K562 (cell line): ENCODE data around the gene R3HDM2. TPM values are rescaled to one million over a fixed set of nuclear protein-coding genes. Genes with fewer than 3 reads are reported as not detected.

Experiments used
- ATAC-seq: fragments of 200-7000 bp; cut with Tn5 transposase; 3 replicates; pipeline ENCODE4 v1.9.1; 2020; ENCODE audit warnings: moderate library complexity
- BruUV-seq: library from RNA; stranded (reverse); fragments of 400-500 nt; replicated peaks from 2 replicates; lab custom pipeline; 2021; lab: Mats Ljungman, UMichigan
- CTCF ChIA-PET: fragments of 300-600 bp; formaldehyde crosslinking; extraction: SDS; loops from one replicate; lab custom pipeline; 2021; ENCODE audit warnings: low intra/inter-chr PET ratio; lab: Yijun Ruan, JAX
- POLR2A ChIA-PET: fragments of 300-600, 350-650 bp; sonication (Branson Sonifier 250); formaldehyde crosslinking; extraction: SDS; loops from one replicate; lab custom pipeline; 2021; ENCODE audit warnings: antibody characterized with exemption, inconsistent platforms; lab: Yijun Ruan, JAX
- DNase-seq, 4 experiments: peaks; one replicate each; pipeline versions ENCODE4 v3.0.0 to v3.0.0-alpha.2; 2011 to 2018; ENCODE audit warnings: low spot score in 3 of 4, mixed read lengths in 3 of 4; ENCODE audit errors: extremely low read depth in 1 of 4
- FAIRE-seq: peaks from 2 replicates; lab custom pipeline; 2011; peaks lifted over from hg19 to GRCh38; lab: Jason Lieb, UNC
- H2AFZ ChIP-seq: 2 replicates; pipeline ENCODE4 v1.6.0; 2011; ENCODE audit warnings: low read depth, low read length, control low read depth, inconsistent platforms
- H3K27ac ChIP-seq: fragments of 200-600 bp; 3 replicates; pipeline ENCODE4 v1.8.0; 2011; ENCODE audit warnings: low read depth, mild to moderate bottlenecking, control low read depth, inconsistent platforms, low read length, moderate library complexity, mixed read lengths; ENCODE audit errors: extremely low read depth
- H3K27me3 ChIP-seq, 2 experiments: fragments of 300-600 bp in 1 of 2; 2 replicates in 1 of 2; 3 replicates in 1 of 2; pipeline versions ENCODE4 v1.6.0 to v1.8.0; 2011; ENCODE audit warnings: inconsistent platforms in 2 of 2, low read length in 2 of 2, mild to moderate bottlenecking in 1 of 2, mixed read lengths in 1 of 2, moderate library complexity in 1 of 2; ENCODE audit not compliant: control insufficient read depth in 2 of 2, insufficient read depth in 2 of 2
- H3K36me3 ChIP-seq: fragments of 300-600 bp; 3 replicates; pipeline ENCODE4 v1.8.0; 2011; ENCODE audit warnings: mild to moderate bottlenecking, low read length, inconsistent platforms; ENCODE audit not compliant: control insufficient read depth, insufficient read depth
- H3K4me1 ChIP-seq, 2 experiments: fragments of 200-600 bp in 1 of 2; replicated peaks in 1 of 2; 2 replicates in 1 of 2; 3 replicates in 1 of 2; pipeline versions ENCODE4 v1.5.1 to v1.8.0; 2011; ENCODE audit warnings: inconsistent platforms in 2 of 2, low read length in 2 of 2, mild to moderate bottlenecking in 1 of 2, mixed read lengths in 1 of 2, moderate library complexity in 1 of 2; ENCODE audit not compliant: control insufficient read depth in 2 of 2, insufficient read depth in 2 of 2
- H3K4me2 ChIP-seq: 2 replicates; pipeline ENCODE4 v1.6.1; 2011; ENCODE audit warnings: low read length, control low read depth, inconsistent platforms, mixed read lengths; ENCODE audit not compliant: insufficient read depth
- H3K4me3 ChIP-seq: fragments of 200-600 bp; sonication (generic), shearing (Covaris generic); 2 replicates; pipeline ENCODE4 v1.5.1; 2016; ENCODE audit warnings: control low read depth, inconsistent platforms
- H3K79me2 ChIP-seq: fragments of 200-600 bp; 3 replicates; pipeline ENCODE4 v1.8.0; 2011; ENCODE audit warnings: low read length, inconsistent platforms; ENCODE audit not compliant: control insufficient read depth, insufficient read depth
- H3K9ac ChIP-seq, 2 experiments: 2 replicates each; pipeline versions ENCODE4 v1.6.0 to v1.6.1; 2011; ENCODE audit warnings: low read depth in 2 of 2, low read length in 2 of 2, control low read depth in 1 of 2, inconsistent platforms in 1 of 2, mild to moderate bottlenecking in 1 of 2, mixed read lengths in 1 of 2; ENCODE audit not compliant: insufficient read depth in 1 of 2
- H3K9me1 ChIP-seq: one replicate; pipeline ENCODE4 v1.6.0; 2011; ENCODE audit warnings: inconsistent platforms, mild to moderate bottlenecking, low read length, moderate library complexity; ENCODE audit not compliant: control insufficient read depth, insufficient read depth
- H3K9me3 ChIP-seq: replicated peaks from 2 replicates; pipeline ENCODE4 v1.5.1; 2011; ENCODE audit warnings: low read depth, low read length, inconsistent platforms; ENCODE audit not compliant: control insufficient read depth, insufficient read depth
- H4K20me1 ChIP-seq: replicated peaks from 2 replicates; pipeline ENCODE4 v1.6.1; 2011; ENCODE audit warnings: low read length, inconsistent platforms, mixed read lengths; ENCODE audit not compliant: control insufficient read depth, insufficient read depth
- ATF2 ChIP-seq: sonication (generic); formaldehyde crosslinking; IDR thresholded peaks from 2 replicates; pipeline ENCODE4 v1.8.1; 2022; ENCODE audit warnings: missing genetic modification reagents
- EHMT2 ChIP-seq: fragments of 450-650 bp; IDR thresholded peaks from 2 replicates; pipeline ENCODE4 v1.6.1; 2018; ENCODE audit warnings: antibody characterized with exemption
- ETV6 ChIP-seq, 3 experiments: fragments of 150-350 bp in 1 of 3; sonication (generic) in 1 of 3; formaldehyde crosslinking in 1 of 3; IDR thresholded peaks; 2 replicates each; pipeline versions ENCODE4 v1.6.1 to v1.8.0; 2014 to 2022; ENCODE audit warnings: borderline replicate concordance in 2 of 3, low read depth in 2 of 3, antibody characterized with exemption in 1 of 3, low read length in 1 of 3, mild to moderate bottlenecking in 1 of 3, missing genetic modification reagents in 1 of 3
- GATAD2A ChIP-seq: fragments of 450-650 bp; IDR thresholded peaks from 2 replicates; pipeline ENCODE4 v1.6.1; 2017
- GTF2A2 ChIP-seq: IDR thresholded peaks from 2 replicates; pipeline ENCODE4 v1.6.1; 2016; ENCODE audit warnings: mild to moderate bottlenecking, missing genetic modification characterization, missing compliant biosample characterization
- MCM7 ChIP-seq, 2 experiments: fragments of 450-650 bp; IDR thresholded peaks; 2 replicates each; pipeline ENCODE4 v1.6.1; 2016 to 2018
- NBN ChIP-seq: fragments of 450-650 bp; IDR thresholded peaks from 2 replicates; pipeline ENCODE4 v1.6.1; 2016; ENCODE audit warnings: low read depth, mild to moderate bottlenecking
- PML ChIP-seq: IDR thresholded peaks from 2 replicates; pipeline ENCODE4 v1.6.1; 2012; ENCODE audit warnings: low read length, inconsistent platforms
- SAP30 ChIP-seq: fragments of 200-600 bp; sonication (generic); IDR thresholded peaks from 2 replicates; pipeline ENCODE4 v1.6.1; 2012; ENCODE audit warnings: borderline replicate concordance, low read depth, mild to moderate bottlenecking, moderate library complexity, low read length, control low read depth, inconsistent platforms; ENCODE audit not compliant: insufficient read depth, poor library complexity, severe bottlenecking
- SMAD3 ChIP-seq: fragments of 450-650 bp; formaldehyde crosslinking; conservative IDR thresholded peaks from 2 replicates; pipeline ENCODE4 v1.4.0; 2020; ENCODE audit warnings: mild to moderate bottlenecking
- U2AF1 ChIP-seq: fragments of 200-400 bp; formaldehyde crosslinking; optimal IDR thresholded peaks from 2 replicates; pipeline ENCODE3; 2017; ENCODE audit warnings: mild to moderate bottlenecking, low read depth, low read length, moderate library complexity
- ZC3H11A ChIP-seq: IDR thresholded peaks from 2 replicates; pipeline ENCODE4 v1.6.1; 2012; ENCODE audit warnings: low read depth, low read length, improper control_type of control experiment
- ZNF253 ChIP-seq: fragments of 250-450 bp; sonication (Bioruptor Pico); conservative IDR thresholded peaks from 2 replicates; pipeline ENCODE4 v1.6.1; 2021; ENCODE audit warnings: mild to moderate bottlenecking
- ZNF316 ChIP-seq: fragments of 450-650 bp; IDR thresholded peaks from 2 replicates; pipeline ENCODE4 v1.6.1; 2016
- ZNF655 ChIP-seq: fragments of 250-450 bp; sonication (Bioruptor Pico); IDR thresholded peaks from 2 replicates; pipeline ENCODE4 v1.5.0; 2021
- ZNF668 ChIP-seq: fragments of 250-450 bp; sonication (Bioruptor Pico); IDR thresholded peaks from 2 replicates; pipeline ENCODE4 v1.8.0; 2022; ENCODE audit warnings: mild to moderate bottlenecking, inconsistent platforms
- WGBS: fragments of 100-300 bp; shearing (Covaris generic); methylation state at CpG from one replicate; pipeline ENCODE4 v1.1.6; 2016; ENCODE audit warnings: low coverage, mixed read lengths; ENCODE audit not compliant: insufficient coverage; ENCODE audit errors: missing lambda C conversion rate; 5-methylcytosine and 5-hydroxymethylcytosine counted together
- in situ Hi-C: fragments of 300-500 bp; cut with MboI; formaldehyde crosslinking; loops from 4 replicates; pipeline ENCODE4 v1.15.0; 2018; ENCODE audit warnings: inconsistent platforms, mixed read lengths
- intact Hi-C: fragments of 100-400 bp; cut with micrococcal nuclease; formaldehyde crosslinking; loops from 2 replicates; pipeline ENCODE4 v1.14.2; 2022
- polyA plus RNA-seq, 8 experiments: library from polyadenylated mRNA; depleted of rRNA in 4 of 8; stranded (reverse) in 5 of 8; unstranded in 3 of 8; fragments of >200 nt; fragmentation: Nextera tagmentation in 2 of 8; fragmentation: Illumina TruSeq in 1 of 8; extraction: Ambion mirVana in 2 of 8; extraction: Trizol in 1 of 8; gene quantifications; 2 replicates each; pipeline versions ENCODE4 v1.2.1 to v1.2.3, GENCODE V29; 2011 to 2014; ENCODE audit warnings: inconsistent platforms in 1 of 8, missing spikeins in 1 of 8
- total RNA-seq, 7 experiments: library from RNA; depleted of rRNA in 6 of 7; stranded (reverse); fragments of >200 nt in 6 of 7; fragmentation: Illumina TruSeq in 2 of 7; extraction: Trizol in 2 of 7; gene quantifications; 2 replicates each; pipeline versions ENCODE4 v1.2.1 to v1.2.3, GENCODE V29; 2011 to 2021; ENCODE audit warnings: low replicate concordance in 1 of 7
- TF ChIP-seq, protein P1 (sequence below): fragments of 450-650 bp; IDR thresholded peaks from 2 replicates; pipeline ENCODE4 v1.6.1; 2016
- TF ChIP-seq, protein P2 (sequence below): sonication (generic); formaldehyde crosslinking; IDR thresholded peaks from 2 replicates; pipeline ENCODE4 v1.8.1; 2023; ENCODE audit warnings: mild to moderate bottlenecking, missing genetic modification reagents

R3HDM2 gene
- total and polyA plus RNA-seq, 9 of the 15 experiments (the other 6 are each of a cell fraction or from before 2014, with no cell fraction given), result 3.3 to 18.8 (median 9.0) TPM

DNA sequence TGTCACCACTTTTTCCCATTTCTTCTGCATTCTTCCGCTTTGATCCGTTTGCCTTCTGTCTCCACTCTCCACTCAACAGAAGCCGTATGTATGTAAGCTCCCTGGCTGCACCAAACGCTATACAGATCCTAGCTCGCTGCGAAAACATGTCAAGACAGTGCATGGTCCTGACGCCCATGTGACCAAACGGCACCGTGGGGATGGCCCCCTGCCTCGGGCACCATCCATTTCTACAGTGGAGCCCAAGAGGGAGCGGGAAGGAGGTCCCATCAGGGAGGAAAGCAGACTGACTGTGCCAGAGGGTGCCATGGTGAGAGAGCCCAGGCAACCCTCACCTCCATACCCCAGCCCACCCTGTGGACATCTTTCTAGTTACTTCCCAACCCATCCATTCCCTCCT is 37.1 kb upstream of the R3HDM2 start:
- no peaks in the 10 kb centered on the region for H3K79me2 ChIP-seq
- CTCF ChIA-PET, result no interaction called here
- DNase-seq (no peak), FAIRE-seq (no peak), ATAC-seq (no peak)
- H3K4me1 ChIP-seq, result peaks cover 6 to 11% of the 10 kb centered on the region in 2 experiments
- H3K9me3 ChIP-seq, result no peaks in the 10 kb centered on the region
- H4K20me1 ChIP-seq, result no peaks in the 10 kb centered on the region
- H3K27me3 ChIP-seq, result peaks cover 16 to 54% of the 10 kb centered on the region in 2 experiments; a peak in 4 of 5 replicates
- 13% methylated on average over 11 of the region's 11 CpGs for WGBS
- no peaks in the 10 kb centered on the region for H3K9me1 ChIP-seq
- no peak overlapping the region for H3K4me3 ChIP-seq
- H2AFZ ChIP-seq, result no peak overlapping the region
- H3K27ac ChIP-seq, result no peak overlapping the region
- in situ Hi-C loops, result no loop called here
- POLR2A ChIA-PET, result interaction anchor here (0.7 to 0.9 kb wide), 2 partner anchors 34 to 42 kb away, joined by 3 read pairs; no protein-coding TSS in a partner anchor
- H3K36me3 ChIP-seq, result no peaks in the 10 kb centered on the region
- intact Hi-C loops, result no loop called here
- H3K4me2 ChIP-seq, result no peak overlapping the region
- TF ChIP-seq U2AF1, result no peak
- TF ChIP-seq ETV6 (IDR thresholded peaks at IDR 0.05; ENCODE audit: borderline replicate concordance in 1 of 2, low read depth in 2 of 2, low read length in 1 of 2), result no peak
- no peak for TF ChIP-seq ETV6 (CRISPR knock-in tag; IDR thresholded peaks at IDR 0.05; ENCODE audit: borderline replicate concordance)
- TF ChIP-seq ZC3H11A, result no peak
- TF ChIP-seq PML, result no peak
- TF ChIP-seq ZNF655 (CRISPR knock-in tag), result no peak
- TF ChIP-seq SAP30, result no peak
- TF ChIP-seq SMAD3 (CRISPR knock-in tag), result no peak
- no peak for TF ChIP-seq ZNF668 (CRISPR knock-in tag)
- TF ChIP-seq GATAD2A, result no peak
- no peak for TF ChIP-seq ZNF253 (CRISPR knock-in tag)
- TF ChIP-seq, protein P1, sequence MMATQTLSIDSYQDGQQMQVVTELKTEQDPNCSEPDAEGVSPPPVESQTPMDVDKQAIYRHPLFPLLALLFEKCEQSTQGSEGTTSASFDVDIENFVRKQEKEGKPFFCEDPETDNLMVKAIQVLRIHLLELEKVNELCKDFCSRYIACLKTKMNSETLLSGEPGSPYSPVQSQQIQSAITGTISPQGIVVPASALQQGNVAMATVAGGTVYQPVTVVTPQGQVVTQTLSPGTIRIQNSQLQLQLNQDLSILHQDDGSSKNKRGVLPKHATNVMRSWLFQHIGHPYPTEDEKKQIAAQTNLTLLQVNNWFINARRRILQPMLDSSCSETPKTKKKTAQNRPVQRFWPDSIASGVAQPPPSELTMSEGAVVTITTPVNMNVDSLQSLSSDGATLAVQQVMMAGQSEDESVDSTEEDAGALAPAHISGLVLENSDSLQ, result no peak
- TF ChIP-seq GTF2A2, result no peak
- no peak for TF ChIP-seq EHMT2
- TF ChIP-seq ZNF316, result no peak
- no peak for TF ChIP-seq ATF2 (CRISPR knock-in tag)
- TF ChIP-seq, protein P2, sequence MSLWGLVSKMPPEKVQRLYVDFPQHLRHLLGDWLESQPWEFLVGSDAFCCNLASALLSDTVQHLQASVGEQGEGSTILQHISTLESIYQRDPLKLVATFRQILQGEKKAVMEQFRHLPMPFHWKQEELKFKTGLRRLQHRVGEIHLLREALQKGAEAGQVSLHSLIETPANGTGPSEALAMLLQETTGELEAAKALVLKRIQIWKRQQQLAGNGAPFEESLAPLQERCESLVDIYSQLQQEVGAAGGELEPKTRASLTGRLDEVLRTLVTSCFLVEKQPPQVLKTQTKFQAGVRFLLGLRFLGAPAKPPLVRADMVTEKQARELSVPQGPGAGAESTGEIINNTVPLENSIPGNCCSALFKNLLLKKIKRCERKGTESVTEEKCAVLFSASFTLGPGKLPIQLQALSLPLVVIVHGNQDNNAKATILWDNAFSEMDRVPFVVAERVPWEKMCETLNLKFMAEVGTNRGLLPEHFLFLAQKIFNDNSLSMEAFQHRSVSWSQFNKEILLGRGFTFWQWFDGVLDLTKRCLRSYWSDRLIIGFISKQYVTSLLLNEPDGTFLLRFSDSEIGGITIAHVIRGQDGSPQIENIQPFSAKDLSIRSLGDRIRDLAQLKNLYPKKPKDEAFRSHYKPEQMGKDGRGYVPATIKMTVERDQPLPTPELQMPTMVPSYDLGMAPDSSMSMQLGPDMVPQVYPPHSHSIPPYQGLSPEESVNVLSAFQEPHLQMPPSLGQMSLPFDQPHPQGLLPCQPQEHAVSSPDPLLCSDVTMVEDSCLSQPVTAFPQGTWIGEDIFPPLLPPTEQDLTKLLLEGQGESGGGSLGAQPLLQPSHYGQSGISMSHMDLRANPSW (CRISPR knock-in tag), result no peak
- TF ChIP-seq NBN, result no peak
- no peak for TF ChIP-seq MCM7 (IDR thresholded peaks at IDR 0.05)
- H3K9ac ChIP-seq, result peak overlapping the region in 1 of 2 experiments; percentile 70; a peak in 1 of 4 replicates
- no TSS peak for BruUV-seq
